SK-N-SH treated with all-trans-retinoic acid at 6 μM for 48 hours (cell line): ENCODE measurements around the gene GPHA2.

ENCODE experiments used
- ATAC-seq: fragments of 200-7000 bp; cut with Tn5 transposase; 3 replicates; pipeline ENCODE4 v1.9.1; 2020; ENCODE audit warnings: mild to moderate bottlenecking, moderate library complexity
- ARNTL ChIP-seq: fragments of 450-650 bp; formaldehyde crosslinking; IDR thresholded peaks from 2 replicates; pipeline ENCODE4 v1.5.0; 2020; ENCODE audit warnings: low read depth, mild to moderate bottlenecking, moderate library complexity, borderline replicate concordance
- CREB5 ChIP-seq: fragments of 250-450 bp; sonication (Bioruptor Pico); IDR thresholded peaks from 2 replicates; pipeline ENCODE4 v1.5.1; 2020; ENCODE audit warnings: low read depth, mild to moderate bottlenecking, moderate library complexity
- CSRNP3 ChIP-seq: fragments of 250-450 bp; sonication (Bioruptor Pico); IDR thresholded peaks from 2 replicates; pipeline ENCODE4 v1.5.1; 2021; ENCODE audit warnings: mild to moderate bottlenecking, moderate library complexity
- ESRRG ChIP-seq: fragments of 250-450 bp; sonication (Bioruptor Pico); IDR thresholded peaks from 2 replicates; pipeline ENCODE4 v1.6.1; 2021; ENCODE audit warnings: mild to moderate bottlenecking
- GLIS3 ChIP-seq: fragments of 250-450 bp; sonication (Bioruptor Pico); IDR thresholded peaks from 2 replicates; pipeline ENCODE4 v1.5.0; 2020; ENCODE audit warnings: mild to moderate bottlenecking, moderate library complexity
- ISL1 ChIP-seq: fragments of 250-450 bp; sonication (Bioruptor Pico); IDR thresholded peaks from 2 replicates; pipeline ENCODE4 v2.1.2; 2022; ENCODE audit warnings: mild to moderate bottlenecking, moderate library complexity
- PATZ1 ChIP-seq: fragments of 250-450 bp; sonication (Bioruptor Pico); IDR thresholded peaks from 2 replicates; pipeline ENCODE4 v1.8.0; 2020; ENCODE audit warnings: mild to moderate bottlenecking, moderate library complexity, borderline replicate concordance
- POU6F1 ChIP-seq: fragments of 250-450 bp; sonication (Bioruptor Pico); IDR thresholded peaks from 2 replicates; pipeline ENCODE4 v1.8.0; 2021; ENCODE audit warnings: low read depth, mild to moderate bottlenecking, moderate library complexity, borderline replicate concordance
- PPARA ChIP-seq: fragments of 250-450 bp; sonication (Bioruptor Pico); IDR thresholded peaks from 2 replicates; pipeline ENCODE4 v1.5.0; 2020; ENCODE audit warnings: mild to moderate bottlenecking, borderline replicate concordance
- RARB ChIP-seq: fragments of 250-450 bp; sonication (Bioruptor Pico); IDR thresholded peaks from 2 replicates; pipeline ENCODE4 v1.8.0; 2021; ENCODE audit warnings: mild to moderate bottlenecking, moderate library complexity
- TCF4 ChIP-seq: fragments of 250-450 bp; sonication (Bioruptor Pico); IDR thresholded peaks from 2 replicates; pipeline ENCODE4 v1.8.0; 2021; ENCODE audit warnings: mild to moderate bottlenecking, moderate library complexity, borderline replicate concordance
- TOX ChIP-seq: fragments of 250-450 bp; sonication (Bioruptor Pico); IDR thresholded peaks from 2 replicates; pipeline ENCODE4 v1.8.0; 2021; ENCODE audit warnings: mild to moderate bottlenecking, moderate library complexity, borderline replicate concordance
- TSHZ2 ChIP-seq: fragments of 250-450 bp; sonication (Bioruptor Pico); IDR thresholded peaks from 2 replicates; pipeline ENCODE4 v1.5.0; 2020; ENCODE audit warnings: mild to moderate bottlenecking, moderate library complexity
- ZC3H10 ChIP-seq: fragments of 250-450 bp; sonication (Bioruptor Pico); IDR thresholded peaks from 2 replicates; pipeline ENCODE4 v1.5.1; 2021; ENCODE audit warnings: mild to moderate bottlenecking, moderate library complexity
- ZFP3 ChIP-seq: fragments of 250-450 bp; sonication (Bioruptor Pico); IDR thresholded peaks from 2 replicates; pipeline ENCODE4 v1.5.0; 2020; ENCODE audit warnings: mild to moderate bottlenecking, moderate library complexity
- ZFP30 ChIP-seq: fragments of 450-650 bp; formaldehyde crosslinking; IDR thresholded peaks from 2 replicates; pipeline ENCODE4 v1.5.0; 2022; ENCODE audit warnings: mild to moderate bottlenecking, moderate library complexity
- ZNF70 ChIP-seq: fragments of 450-650 bp; formaldehyde crosslinking; IDR thresholded peaks from 2 replicates; pipeline ENCODE4 v1.5.0; 2020; ENCODE audit warnings: mild to moderate bottlenecking, moderate library complexity
- ZNF8 ChIP-seq: fragments of 450-650 bp; formaldehyde crosslinking; IDR thresholded peaks from 2 replicates; pipeline ENCODE4 v1.5.0; 2020; ENCODE audit warnings: mild to moderate bottlenecking, moderate library complexity

The GPHA2 gene

GRCh38 chr11:64894070-64894811 lies 41.5 kb downstream of the GPHA2 start:
- peak; percentile 92 for ATAC-seq
- TF ChIP-seq ZFP3, result no peak
- no peak for TF ChIP-seq ZNF8

GRCh38 chr11:64893194-64894069 lies 42.3 kb downstream of the GPHA2 start:
- ATAC-seq, result no peak
- TF ChIP-seq TCF4 (CRISPR knock-in tag), result no peak
- TF ChIP-seq ZFP3, result no peak
- TF ChIP-seq ZC3H10 (CRISPR knock-in tag), result no peak
- TF ChIP-seq ESRRG (CRISPR knock-in tag), result no peak
- no peak for TF ChIP-seq GLIS3
- TF ChIP-seq TSHZ2 (CRISPR knock-in tag), result no peak
- TF ChIP-seq ARNTL (CRISPR knock-in tag), result no peak
- TF ChIP-seq CSRNP3 (CRISPR knock-in tag), result no peak
- no peak for TF ChIP-seq PATZ1 (CRISPR knock-in tag)
- TF ChIP-seq CREB5, result no peak
- no peak for TF ChIP-seq POU6F1 (CRISPR knock-in tag)
- no peak for TF ChIP-seq RARB (CRISPR knock-in tag)
- TF ChIP-seq ZFP30 (CRISPR knock-in tag), result no peak

GRCh38 chr11:64892838-64893193 lies 42.9 kb downstream of the GPHA2 start:
- TF ChIP-seq ZNF70 (CRISPR knock-in tag), result no peak
- TF ChIP-seq ISL1 (CRISPR knock-in tag), result no peak
- no peak for TF ChIP-seq CSRNP3 (CRISPR knock-in tag)
- TF ChIP-seq PATZ1 (CRISPR knock-in tag), result no peak
- TF ChIP-seq TOX (CRISPR knock-in tag), result no peak
- no peak for TF ChIP-seq PPARA (CRISPR knock-in tag)
- no peak for ATAC-seq
